GM19467 (cell line): ENCODE measurements around the gene HTR6.

Source experiments
- ATAC-seq: cut with Tn5 transposase; IDR thresholded peaks from one replicate; pipeline ENCODE4 v1.9.1; 2021; ENCODE audit warnings: mild to moderate bottlenecking, moderate library complexity; ENCODE audit not compliant: unreplicated experiment

Gene HTR6

GRCh38 chr1:19656134-19656779 lies 8.4 kb upstream of the HTR6 start:
- no peak for ATAC-seq

DNA sequence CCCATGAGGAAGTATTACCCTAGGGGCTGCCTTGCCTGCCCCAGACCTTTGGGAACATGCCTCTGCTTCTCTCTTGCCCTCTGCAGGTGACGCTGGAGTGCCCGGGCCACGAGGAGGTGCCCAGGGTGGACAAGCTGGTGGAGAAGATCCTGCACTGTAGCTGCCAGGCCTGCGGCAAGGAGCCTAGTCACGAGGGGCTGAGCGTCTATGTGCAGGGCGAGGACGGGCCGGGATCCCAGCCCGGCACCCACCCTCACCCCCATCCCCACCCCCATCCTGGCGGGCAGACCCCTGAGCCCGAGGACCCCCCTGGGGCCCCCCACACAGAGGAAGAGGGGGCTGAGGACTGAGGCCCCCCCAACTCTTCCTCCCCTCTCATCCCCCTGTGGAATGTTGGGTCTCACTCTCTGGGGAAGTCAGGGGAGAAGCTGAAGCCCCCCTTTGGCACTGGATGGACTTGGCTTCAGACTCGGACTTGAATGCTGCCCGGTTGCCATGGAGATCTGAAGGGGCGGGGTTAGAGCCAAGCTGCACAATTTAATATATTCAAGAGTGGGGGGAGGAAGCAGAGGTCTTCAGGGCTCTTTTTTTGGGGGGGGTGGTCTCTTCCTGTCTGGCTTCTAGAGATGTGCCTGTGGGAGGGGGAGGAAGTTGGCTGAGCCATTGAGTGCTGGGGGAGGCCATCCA lies 7.8 kb upstream of the HTR6 start:
- ATAC-seq, result no peak

DNA sequence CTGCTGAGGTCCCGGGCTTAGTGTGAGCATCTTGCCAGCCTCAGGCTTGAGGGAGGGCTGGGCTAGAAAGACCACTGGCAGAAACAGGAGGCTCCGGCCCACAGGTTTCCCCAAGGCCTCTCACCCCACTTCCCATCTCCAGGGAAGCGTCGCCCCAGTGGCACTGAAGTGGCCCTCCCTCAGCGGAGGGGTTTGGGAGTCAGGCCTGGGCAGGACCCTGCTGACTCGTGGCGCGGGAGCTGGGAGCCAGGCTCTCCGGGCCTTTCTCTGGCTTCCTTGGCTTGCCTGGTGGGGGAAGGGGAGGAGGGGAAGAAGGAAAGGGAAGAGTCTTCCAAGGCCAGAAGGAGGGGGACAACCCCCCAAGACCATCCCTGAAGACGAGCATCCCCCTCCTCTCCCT lies 7.2 kb upstream of the HTR6 start:
- no peak for ATAC-seq

DNA sequence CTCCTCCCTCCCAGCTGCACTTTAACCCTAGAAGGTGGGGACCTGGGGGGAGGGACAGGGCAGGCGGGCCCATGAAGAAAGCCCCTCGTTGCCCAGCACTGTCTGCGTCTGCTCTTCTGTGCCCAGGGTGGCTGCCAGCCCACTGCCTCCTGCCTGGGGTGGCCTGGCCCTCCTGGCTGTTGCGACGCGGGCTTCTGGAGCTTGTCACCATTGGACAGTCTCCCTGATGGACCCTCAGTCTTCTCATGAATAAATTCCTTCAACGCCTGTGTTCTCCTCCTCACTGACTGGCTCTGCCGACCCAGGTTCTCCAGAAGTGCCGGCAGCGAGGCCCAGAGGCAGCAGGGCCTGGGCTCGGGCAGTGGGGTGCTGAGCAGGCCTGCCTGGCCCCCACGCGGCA lies 6.5 kb upstream of the HTR6 start:
- ATAC-seq, result no peak

DNA sequence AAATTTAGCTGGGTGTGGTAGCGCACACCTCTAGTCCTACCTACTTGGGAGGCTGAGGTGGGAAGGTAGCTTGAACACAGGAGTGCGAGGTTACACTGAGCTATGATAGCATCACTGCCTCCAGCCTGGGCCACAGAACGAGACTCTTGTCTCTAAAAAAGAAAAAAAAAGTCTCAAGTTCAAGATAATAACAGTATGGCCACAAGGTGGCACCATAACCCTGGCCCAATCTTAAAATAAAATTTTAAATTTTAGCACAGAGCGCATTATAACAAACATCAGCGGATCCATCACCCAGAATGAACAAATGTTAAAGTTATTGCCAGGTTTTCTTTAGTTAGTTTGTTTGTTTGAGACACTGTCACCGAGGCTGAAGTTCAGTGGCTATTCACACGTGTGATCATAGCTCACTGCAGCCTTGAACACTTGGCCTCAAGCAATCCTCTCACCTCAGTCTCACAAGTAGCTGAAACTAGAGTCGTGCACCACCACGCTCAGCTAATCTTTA lies 2.9 kb upstream of the HTR6 start:
- ATAC-seq, result no peak

- no peak for ATAC-seq
These were observed 2.4 kb upstream of the HTR6 start for GRCh38 chr1:19662313-19662712.

- ATAC-seq, result no peak
These were observed 466 bp downstream of the HTR6 start for GRCh38 chr1:19665186-19665495.

DNA sequence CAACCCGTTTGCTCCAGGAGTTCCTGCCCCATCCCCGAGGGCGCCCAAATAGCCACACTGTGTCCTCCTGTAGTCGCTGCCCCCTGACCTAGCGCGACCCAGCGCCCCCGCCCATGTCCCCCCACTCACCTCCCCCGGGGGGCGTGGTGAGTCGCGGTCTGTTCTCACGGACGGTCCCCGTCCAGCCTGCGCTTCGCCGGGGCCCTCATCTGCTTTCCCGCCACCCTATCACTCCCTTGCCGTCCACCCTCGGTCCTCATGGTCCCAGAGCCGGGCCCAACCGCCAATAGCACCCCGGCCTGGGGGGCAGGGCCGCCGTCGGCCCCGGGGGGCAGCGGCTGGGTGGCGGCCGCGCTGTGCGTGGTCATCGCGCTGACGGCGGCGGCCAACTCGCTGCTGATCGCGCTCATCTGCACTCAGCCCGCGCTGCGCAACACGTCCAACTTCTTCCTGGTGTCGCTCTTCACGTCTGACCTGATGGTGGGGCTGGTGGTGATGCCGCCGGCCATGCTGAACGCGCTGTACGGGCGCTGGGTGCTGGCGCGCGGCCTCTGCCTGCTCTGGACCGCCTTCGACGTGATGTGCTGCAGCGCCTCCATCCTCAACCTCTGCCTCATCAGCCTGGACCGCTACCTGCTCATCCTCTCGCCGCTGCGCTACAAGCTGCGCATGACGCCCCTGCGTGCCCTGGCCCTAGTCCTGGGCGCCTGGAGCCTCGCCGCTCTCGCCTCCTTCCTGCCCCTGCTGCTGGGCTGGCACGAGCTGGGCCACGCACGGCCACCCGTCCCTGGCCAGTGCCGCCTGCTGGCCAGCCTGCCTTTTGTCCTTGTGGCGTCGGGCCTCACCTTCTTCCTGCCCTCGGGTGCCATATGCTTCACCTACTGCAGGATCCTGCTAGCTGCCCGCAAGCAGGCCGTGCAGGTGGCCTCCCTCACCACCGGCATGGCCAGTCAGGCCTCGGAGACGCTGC lies 1.1 kb downstream of the HTR6 start:
- no peak for ATAC-seq

DNA sequence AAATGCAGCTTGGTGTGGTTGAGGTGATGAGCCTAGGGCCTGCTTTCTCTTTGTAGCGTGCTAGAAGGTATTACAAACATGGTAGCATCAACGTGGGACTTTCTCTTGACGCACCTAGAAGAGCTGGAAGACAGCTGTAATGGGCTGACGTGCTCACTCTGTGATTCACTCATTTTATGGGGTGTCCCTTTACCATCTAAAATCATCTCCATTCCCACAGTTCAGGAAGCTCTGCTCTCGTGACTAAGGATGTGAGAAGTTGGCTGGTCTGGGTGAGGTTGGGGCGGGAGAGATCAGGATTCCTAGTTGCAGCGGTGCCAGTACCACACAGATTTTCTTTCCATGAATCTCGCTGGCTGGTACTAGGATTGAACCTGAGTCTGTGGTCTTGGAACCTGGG lies 4.2 kb downstream of the HTR6 start:
- no peak for ATAC-seq

GRCh38 chr1:19670787-19671186 lies 6.1 kb downstream of the HTR6 start:
- no peak for ATAC-seq

DNA sequence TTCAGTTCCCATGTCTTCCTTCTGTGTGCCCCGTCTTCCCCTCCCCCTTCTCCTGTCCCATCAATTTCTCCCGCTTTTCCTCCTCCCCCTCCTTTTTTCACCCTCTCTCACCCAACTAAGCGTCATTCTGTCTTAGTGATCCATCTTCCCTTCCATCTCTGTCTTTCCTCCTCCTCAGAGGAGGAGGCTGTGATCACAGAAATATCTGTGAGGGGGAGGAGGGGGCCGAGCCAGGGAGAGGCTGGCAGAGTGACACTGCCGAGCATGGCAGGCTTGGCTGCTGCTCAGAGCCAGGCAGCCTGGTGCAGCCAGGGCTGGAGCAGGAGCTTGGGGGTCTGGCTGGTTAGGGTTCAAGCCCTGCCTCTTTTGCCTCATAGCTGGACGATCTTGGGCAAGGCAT lies 7.6 kb downstream of the HTR6 start:
- ATAC-seq, result no peak

- ATAC-seq, result no peak
These were observed 11.1 kb downstream of the HTR6 start for GRCh38 chr1:19675797-19676196.

- no peak for ATAC-seq
These were observed 11.8 kb downstream of the HTR6 start for GRCh38 chr1:19676438-19676922.

DNA sequence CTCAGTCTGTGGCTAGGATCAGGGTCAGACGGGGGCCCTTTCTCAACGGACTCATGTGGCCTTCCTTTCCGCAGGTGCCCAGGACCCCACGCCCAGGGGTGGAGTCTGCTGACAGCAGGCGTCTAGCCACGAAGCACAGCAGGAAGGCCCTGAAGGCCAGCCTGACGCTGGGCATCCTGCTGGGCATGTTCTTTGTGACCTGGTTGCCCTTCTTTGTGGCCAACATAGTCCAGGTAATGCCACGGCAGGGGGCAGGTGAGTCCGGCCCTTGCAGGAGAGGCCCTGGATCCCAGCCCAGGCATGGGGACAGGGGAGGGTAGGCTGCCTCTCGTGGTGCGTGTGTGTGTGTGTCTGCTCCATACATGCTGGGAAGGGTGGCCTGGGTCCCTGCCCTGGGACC lies 13.8 kb downstream of the HTR6 start:
- ATAC-seq, result no peak

DNA sequence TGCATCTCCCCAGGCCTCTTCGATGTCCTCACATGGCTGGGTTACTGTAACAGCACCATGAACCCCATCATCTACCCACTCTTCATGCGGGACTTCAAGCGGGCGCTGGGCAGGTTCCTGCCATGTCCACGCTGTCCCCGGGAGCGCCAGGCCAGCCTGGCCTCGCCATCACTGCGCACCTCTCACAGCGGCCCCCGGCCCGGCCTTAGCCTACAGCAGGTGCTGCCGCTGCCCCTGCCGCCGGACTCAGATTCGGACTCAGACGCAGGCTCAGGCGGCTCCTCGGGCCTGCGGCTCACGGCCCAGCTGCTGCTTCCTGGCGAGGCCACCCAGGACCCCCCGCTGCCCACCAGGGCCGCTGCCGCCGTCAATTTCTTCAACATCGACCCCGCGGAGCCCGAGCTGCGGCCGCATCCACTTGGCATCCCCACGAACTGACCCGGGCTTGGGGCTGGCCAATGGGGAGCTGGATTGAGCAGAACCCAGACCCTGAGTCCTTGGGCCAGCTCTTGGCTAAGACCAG lies 14.3 kb downstream of the HTR6 start:
- no peak for ATAC-seq

- no peak for ATAC-seq
These were observed 15.0 kb downstream of the HTR6 start for GRCh38 chr1:19679691-19680090.

- no peak for ATAC-seq
These were observed 16.0 kb downstream of the HTR6 start for GRCh38 chr1:19680644-19681043.

DNA sequence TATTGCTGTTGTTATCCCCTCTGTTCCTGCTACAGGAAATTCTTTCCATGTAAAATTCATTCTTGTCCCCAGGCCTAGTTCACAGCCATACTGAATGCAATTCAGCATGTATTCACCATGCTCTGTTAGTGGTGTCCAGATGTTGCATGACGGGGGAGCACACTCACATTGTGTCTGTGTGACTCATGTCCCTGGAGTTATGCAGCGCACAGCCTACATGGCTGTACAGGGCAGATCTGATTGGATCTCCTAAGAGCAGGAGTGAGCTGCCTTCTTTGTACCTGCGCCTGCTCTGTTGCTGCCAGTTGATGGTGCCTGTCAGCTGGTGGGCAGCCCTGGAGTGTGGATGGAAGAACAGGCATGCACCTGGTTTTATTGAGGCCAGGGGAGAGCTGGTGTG lies 17.6 kb downstream of the HTR6 start:
- ATAC-seq, result no peak

GRCh38 chr1:19682901-19683300 lies 18.2 kb downstream of the HTR6 start:
- no peak for ATAC-seq

DNA sequence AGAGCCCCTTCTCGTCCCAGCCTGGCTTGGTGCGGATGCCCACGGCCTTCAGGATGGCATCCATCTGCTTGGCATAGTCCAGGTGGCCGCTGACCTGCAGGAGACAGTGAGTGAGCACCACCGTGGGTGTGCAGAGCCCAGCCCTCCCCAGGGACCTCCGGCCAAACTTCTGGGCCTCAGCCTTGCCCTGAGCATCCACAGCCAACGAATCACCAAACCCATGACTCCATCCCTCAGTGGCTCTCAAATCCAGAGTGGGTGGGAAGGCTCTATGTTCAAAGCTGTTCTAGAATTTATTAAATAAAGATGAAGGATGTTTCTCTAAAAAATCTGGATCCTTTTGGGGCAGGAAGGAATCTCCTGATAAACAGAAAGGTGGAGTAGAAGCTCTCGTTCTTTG lies 18.7 kb downstream of the HTR6 start:
- ATAC-seq, result no peak

DNA sequence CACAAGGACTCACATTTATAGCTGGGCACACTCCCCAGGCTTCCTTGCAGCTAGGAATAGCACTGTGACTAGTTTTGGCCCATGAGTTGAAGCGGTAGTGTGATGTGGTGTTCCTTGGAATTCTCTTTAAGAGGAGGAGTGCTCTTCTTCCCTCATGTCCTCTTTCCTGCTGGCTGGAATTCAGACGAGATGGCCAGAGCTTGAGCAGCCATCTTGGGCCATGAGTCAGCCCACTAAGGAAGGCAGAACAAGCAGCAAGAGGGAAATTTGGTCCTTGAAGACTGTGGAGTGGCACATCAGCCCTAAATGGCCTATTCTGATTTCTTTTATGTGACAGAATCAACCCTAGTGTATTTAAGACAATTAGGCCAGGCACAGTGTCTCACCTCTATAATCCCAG lies 20.0 kb downstream of the HTR6 start:
- ATAC-seq, result no peak
